ENCODE results near the gene BAHD1.

Gene BAHD1

DNA sequence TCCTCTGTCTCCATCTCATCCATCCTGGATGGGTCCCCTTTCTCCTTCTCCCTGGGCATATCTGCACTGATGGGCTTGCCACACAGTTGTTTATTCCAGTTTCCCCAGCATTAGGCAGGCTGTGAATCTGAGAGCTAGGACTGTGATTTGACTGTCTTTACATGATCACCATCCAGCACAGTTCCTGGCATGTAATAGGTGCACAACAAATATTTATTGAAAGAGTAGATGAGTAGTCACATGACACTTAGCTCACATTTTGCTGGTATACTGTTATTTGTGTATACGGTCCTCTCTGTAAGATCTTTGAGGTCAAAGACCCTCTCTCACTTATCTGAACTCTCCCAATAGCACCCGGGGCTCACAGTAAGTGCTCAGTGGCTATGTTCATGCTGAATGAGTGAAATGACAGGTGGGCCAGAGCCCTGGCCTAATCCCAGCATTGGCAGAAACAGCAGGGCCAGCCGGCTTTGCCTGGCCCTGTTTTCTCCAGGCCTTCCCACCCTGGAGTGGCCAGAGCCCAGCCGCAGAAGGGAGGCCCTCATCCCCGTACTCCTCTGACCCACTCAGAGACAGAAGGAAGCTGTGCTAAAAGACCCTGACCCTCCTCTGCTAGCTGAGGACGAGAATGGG is 16.2 kb upstream of the BAHD1 start:
- DNase-seq, result no peak

DNA sequence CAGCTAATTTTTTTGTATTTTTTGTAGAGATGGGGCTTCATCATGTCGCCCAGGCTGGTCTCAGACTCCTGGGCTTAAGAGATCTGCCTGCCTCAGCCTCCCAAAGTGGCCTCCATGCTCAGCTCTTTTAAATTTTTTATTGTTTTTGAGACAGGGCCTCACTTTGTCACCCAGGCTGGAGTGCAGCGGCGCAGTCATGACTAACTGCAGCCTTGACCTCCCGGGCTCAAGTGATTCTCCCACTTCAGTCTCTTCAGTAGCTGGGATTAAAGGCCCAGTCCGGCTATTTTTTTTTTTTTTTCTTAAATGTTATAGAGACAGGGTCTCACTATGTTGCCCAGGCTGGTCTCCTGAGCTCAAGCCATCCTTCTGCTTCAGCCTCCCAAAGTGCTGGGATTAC is 15.1 kb upstream of the BAHD1 start:
- DNase-seq, result no peak

DNA sequence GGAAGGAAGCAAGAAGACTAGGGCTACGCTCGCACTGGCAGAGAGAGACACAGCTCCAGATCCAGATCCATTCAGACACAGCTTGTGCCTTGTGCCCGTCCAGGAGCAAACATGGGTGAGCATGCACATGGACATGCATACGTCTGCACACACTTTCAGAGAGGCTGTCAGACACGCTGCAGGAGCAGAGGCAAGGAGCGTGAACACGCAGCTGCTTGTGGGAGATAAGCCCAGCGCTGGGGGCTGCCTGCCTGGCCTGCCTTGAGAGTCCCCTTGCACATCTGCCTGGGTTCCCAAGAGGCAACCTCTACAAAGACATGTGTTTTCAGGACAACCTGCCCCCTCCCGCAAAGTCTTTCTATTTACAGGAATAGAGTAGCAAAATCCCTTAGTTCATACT is 13.6 kb upstream of the BAHD1 start:
- no peak for DNase-seq

DNA sequence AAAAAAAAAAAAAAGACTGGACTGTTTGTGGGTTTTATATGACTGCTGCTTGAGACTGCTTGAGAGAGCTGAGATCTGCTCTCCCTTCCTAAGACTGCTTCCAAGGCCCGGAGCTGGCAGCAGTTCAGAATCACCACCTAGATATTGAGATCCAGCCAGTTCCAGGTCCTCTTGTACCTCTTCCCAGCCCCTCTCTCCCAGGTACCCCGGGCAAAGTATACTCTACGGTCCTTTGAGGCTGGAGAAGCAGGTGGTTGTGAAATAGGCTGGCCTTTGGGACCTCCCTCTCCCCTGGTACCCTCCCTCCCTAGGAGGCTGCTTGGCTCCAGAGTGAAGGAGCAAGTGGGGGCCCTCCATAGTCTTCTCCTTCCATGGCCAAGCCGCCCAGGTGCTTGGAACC is 12.6 kb upstream of the BAHD1 start:
- no peak for DNase-seq

DNA sequence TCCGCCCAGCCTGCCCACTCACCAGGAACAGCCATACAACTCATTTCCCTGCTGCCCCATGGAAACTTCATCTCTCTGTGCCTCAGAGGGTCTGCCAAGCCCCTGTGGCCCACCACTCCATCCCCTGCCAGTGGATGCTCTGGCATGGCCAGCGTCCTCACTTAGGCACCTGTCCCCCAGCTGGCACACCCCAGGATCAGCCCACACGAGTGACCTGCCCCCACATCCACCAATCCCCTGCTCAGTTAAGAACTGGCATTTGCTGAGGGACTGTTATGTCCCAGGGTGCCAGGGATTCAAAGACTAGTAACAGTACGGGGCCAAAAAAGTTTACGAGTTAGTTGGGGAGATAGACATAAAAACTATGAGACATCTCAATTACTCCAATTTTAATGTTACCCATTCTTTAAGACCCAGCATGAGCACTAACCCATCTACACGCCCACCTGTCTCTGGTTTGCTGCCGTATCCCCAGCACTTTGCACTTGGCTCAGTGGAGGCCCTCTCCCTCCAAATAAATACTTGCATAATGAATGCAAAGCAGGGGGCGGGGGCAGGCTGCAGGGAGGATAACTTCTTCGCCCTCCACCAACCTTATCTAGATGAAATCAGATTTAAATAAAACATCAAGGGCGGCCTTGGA is 11.6 kb upstream of the BAHD1 start:
- no peak for DNase-seq

DNA sequence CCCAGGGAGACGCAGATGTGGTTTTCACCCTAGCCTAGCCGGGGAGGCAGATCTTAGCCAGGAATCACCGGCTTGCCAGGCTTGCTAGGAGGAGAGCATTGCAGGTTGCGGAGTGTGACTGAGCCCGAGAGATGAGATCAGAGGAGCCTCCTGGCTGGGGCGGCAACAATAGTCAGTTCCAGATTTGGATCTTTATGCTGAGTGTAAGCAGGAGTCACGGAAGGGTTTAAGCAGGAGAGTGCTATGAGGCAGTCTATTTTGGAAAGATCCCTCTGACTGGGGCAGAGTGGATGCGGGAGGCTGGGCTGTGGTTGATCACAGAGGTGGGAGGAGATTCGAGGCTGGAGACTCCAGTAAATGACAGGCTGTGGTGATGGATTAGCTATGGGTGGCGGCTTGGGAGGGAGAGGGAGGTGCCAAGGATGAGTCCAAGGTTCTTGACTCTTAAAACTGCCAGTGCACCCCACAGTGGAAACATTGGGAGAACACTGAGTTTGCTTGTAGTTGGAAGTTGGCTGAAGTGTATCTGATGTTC is 10.4 kb upstream of the BAHD1 start:
- no peak for DNase-seq

DNA sequence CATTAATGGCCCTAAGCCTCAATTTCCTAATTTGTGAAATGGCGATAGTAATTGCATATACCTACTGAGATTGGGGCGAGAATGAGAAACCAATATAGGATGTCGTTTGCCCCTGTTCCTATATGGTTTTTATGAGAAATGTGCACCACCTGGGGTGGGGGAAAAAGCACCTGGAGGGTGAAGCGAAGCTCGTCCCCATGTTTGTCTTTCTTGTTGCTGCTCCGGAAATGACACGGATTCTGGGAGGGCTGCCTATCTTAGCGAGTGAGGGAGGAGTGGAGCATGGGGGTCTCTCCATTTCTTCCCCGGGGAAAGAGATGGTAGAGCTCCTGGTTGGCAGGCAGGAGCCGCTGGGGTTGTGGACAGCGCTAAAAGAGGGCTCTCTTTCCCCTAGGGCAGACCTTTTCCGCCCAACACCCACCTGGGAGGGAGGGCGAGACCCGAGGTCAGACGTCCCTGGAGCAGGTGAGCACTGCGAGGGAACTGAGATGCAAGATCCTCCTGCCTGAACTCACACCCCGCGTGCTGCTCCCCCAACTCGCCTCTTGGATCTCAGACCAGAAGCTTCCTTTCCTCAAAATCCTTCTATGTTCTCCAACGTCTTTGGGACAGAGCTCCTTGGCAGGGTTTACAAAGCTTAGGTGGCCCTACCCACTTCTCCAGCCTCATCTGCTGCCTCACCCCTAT is 5.6 kb upstream of the BAHD1 start:
- DNase-seq, result no peak

DNA sequence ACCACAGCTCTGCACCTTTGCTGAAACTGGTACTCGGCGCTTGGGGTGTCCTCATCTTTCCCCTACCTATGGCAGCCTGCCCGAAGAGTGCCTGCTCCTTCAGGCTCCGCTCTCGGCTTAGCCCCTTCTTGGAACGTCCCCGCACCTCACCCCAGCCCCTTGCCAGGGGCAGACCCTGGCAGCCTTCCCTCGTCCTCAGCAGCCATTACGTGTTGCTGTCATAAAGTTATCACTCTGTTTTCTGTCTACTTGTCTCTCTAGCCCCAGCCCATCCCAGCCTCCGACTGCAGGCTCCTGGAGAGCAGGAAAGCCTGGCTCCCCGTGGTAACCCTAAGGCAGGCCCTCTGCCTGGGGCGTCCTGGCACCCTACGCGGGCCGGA is 5.1 kb upstream of the BAHD1 start:
- no peak for DNase-seq

DNA sequence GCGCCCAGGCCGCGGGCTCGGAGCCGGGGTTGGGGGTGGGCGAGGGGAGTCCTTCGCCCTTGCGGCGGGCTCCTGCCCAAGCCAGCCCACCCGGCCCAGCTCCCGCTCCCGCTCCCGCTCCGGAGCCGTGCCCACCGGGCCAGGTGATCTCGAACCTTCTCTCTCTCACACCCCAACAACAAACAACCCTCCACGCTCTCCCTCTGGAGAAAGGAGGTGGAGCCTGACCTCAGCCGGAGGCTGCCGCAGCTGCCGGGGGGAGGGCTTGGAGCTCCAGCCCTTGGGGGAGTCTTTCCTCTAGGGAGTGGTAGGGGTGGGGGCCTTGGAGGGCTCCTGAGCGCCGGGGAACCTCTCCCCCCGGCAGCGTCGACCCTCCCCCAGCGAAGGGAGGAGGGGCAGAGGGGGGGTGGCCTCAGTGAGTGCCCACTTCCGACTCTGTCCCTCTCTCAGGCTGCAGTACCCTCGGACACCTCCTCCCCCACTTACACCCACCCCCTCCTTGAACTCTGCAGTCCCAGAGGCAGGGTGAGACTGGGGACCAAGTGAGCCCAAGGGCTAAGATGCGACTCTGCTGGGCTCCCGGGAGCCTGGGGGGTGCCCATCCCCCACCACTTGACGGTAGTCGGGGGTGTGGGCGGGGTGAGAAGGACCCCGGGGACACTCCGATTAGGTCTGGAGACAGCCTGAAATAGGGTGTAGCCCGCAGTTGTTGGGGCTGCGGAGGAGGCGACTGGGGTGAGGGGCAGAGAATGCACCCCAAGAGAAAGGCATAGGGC is 4.4 kb upstream of the BAHD1 start:
- no peak for DNase-seq

DNA sequence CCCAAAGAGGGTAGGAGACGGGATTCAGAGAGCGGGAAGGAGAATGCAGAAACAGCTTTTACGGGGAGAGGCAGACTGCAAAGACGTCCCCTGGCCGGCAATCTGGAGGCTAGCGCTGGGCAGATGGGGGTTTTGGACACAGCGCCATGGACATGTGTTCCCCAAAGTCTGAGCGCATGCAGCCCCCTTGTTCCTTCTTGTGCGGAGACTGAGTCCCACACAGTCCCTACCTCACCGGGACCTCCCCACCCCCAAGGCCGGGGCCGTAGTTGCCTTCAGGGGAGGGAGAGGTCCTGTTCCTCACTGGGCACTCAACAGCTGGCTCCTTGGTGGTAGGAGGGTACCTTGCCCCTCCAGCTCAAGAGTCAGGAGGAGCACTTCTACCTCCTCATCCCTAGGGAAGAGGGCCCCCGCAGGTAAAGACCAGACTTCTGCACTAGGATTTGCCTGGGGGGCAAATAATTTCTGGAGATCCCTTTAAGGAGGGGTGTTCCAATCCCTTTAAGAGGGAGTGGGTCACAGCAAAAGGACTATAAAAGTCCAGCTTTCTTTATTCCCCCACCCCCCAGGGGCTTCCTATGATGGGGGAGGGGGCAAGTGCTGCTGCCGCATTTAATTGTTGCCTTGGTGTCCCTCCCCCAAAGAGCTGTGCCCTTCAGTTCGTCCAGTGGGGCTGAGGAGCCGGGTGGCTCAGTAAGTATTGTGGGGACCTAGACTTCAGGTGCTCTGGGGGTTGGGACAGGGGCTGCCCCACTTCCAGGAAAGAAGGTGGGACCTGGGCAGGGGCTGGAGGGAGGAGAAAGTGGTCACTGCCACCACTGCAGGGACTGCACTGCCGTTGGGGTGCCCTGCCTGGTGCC is 3.6 kb upstream of the BAHD1 start:
- no peak for DNase-seq

DNA sequence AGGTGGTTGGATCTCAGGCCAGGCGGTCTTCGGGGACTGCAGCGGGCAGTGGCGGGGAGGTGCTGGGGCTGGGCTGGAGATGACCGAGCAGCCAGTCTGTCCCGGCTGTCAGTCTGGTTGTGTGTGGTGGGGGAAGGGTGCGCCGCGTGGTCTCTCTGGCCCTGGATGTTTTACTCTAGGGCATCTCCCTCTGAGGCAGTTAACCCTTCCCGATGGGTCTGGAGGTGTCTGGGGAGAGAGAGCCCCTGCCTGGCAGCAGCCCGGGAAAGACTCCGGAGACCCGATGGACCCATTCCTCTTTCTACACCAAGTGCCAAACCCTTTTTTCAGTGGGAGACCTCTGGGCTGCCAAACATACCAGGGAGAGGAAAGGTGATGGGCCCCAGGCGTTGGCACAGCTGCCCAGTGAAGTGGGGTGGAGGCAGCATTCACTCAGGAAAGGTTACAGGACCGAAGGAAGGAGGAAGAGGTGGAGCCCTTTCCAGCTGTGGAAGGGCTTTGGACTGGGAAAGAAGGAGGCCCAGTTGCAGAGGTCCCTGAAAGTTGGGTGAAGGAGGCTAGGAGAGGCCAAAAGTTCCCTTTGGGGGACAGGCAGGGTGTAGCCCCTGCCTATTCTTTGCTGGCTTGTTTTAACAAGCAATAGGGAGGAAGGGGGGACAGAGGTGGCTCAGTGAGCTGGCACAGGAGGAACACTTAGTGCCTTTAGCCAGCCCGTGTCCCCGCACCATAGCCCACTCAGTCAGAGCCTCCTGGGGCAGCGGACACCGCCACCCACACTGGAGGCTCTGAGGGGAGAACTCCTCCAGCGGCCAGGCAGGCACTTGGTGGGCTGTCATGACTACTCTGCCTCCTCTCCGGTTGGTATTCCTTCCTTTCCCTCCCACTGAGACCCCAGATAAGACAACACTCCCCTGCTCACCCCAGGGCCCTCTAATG is 2.7 kb upstream of the BAHD1 start:
- no peak for DNase-seq

DNA sequence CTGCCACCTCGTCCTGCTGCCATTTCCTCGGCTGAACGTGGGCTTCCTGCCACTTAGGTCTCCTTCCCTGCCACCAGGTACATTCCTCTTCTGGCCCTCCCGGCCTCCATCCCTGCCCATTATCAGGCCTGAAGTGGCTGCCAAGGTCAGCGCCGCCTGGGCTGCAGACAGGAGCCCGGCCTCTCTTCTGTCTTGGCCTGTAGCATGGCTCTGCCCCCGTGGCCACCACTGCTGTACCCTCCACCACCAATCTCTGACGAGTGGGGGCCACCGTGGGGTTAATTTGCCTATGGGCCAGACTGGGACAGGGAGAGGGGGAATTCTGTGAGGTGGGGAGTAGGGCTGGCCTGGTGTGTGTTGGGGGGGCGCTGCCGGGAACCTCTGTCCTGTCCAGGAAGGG is 2.0 kb upstream of the BAHD1 start:
- no peak for DNase-seq

DNA sequence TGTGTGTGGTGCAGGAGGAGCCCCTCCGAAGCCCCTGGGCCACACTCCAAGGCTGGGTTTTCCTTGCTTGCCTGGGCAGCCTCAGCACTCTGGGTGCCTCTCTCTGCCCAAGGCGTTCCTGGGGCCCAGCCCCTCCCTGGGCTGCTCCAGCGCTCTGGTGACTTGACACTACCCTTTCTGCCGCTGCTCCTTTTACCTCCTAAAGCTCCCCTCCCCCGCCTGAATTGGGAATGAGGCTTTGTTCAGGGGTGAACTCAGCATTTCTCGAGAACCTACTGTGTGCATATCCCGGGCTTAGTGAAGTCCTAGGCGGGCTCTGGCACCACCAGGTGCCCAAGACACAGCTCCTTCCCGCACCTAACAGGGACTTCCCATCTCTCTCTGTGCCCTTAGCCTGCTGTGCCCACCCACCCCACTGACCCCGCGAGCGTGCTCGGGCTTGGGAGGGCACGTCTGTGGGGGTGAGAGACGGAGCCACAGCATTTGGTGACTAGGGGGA is 1.2 kb upstream of the BAHD1 start:
- DNase-seq, result no peak

DNA sequence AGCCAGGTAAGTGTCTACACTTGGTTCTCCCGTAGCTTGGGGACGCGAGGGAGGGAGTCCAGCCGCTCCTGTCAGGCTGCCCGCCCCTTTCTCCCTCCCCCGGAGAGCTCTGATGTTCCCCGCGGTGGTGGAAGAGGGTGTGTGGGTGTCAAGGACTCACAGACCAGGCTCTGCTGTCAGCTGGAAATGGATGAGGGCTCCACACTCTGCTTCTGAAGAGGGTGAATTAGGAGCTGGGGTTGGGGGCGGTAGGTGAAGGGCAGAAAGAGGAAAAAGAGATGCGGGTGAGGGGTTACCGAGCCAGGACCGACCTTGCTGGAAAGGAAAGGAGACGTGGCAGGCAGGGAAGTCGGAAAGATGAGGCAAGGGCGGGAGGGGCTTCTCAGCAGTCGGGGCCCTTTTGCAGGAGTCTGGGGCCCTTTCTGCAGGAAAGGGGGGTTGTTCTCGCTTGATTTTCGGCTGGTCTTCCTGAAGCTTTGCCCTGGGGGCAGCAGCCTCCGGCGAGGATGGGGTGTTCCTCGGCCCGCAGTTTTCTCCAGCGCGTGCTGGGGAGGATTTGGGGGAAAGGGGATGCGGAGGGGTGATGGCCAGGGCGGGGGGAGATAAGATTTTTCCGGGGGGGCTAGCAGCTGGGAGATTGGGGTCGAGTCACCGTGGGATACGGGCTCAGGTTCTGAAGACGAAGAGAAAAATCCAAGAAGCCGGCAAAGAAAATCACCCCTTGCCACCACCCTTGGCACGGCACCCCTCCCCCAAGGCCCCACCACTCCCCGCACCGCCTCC is 602 bp upstream of the BAHD1 start:
- DNase-seq, result no peak

DNA sequence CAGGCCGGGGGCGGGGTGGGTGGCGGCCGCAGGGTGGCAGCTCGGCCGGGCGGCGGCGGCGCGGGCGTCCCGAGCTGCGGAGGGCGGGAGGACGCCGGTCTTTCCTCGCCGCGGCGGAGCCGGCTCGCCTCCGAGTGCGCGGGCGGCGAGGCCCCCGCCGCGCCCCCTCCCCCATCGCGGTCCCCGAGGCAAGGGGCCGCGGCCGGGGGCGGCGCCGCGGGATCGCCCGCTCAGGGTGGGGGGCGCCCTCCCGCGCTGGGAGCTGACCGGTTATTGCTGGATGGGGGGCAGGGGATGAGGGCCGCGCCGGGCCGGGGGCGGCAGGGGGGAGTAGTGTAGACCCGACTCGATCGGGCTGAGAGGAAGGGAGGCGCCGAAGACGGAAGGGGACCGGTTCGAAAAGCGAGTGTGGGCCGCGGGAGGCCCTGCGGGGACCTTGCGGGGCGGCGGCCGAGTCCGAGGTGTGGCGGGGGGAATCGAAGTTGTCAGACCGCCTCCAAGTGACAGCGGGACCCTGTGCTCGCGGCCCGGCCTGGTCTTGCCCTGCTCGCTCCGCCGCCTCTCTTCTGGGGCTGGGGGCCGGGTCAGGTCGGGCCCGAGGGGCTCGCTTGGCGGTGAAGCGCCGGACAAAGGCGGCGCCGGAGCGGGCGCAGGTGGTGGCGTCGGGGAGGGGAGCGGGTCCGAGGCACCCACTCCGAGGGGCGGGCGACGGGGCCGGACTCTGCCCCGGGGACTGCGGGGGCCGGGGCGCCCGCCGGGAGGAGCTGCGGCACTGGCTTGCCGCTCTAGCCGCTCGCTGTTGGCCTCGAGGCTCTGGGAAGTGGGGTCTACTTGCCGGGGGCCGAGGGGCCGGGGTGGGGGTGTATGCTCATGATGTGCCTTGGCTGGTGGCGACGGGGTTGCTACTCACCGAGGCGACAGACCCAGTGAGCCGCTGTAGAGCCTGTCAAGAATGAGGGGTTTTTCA is 1.1 kb downstream of the BAHD1 start:
- no peak for DNase-seq

DNA sequence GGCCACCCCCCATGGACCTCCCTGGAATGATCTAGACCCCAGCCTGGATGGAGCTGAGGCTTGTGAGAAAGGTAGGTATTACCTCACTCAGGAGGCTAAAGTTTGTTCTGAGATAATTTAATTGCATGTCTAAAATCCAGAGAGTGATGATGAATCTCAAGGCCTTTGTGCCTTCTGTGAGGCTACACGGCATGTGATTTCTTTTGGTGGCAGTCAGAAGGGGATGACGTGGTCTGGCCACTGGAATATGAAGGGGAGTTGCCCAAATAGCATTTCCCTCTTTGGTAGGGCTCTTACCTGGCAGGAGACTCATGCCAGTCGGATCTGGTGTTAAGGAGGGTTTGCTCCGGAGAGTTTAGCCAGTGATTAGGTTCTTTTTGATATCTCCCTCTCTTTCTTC is 2.5 kb downstream of the BAHD1 start:
- DNase-seq, result no peak

DNA sequence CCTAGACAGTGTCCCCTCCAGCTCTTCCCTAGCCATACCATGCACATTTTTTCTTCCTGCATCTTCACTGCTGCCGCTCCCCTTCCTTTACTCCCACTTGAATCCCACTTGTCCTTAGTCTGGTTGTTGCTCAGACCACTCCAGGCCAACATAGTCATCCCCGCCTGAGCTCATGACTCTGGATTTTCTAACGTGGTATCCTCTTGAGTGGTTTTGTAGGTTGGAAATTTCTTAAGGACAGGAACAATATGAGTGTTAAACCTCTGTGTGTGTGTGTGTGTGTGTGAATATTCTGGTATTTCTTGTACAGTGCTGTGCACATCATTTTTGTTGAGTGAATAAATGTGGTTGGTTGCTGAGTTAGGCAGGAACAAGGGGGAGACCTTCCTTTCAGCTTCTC is 3.1 kb downstream of the BAHD1 start:
- DNase-seq, result no peak

DNA sequence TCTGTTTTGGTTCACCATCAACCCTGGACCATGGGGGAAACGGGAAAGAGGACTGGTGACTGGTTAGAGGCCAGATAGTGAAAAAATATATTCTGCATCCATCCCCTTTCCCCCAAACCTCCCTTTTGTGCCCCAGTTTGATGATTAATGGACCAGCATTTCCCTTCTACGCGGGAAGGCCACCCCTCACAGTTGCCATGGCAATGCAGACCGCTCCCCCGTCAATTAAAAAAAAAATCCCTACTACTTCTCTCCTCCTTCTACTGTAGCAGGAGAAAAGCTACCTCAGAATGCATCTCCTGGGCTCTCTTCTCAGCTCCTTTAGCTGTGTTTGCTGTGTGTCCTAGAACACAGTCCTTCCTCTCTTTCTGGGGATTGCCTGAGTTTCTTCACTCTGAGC is 4.0 kb downstream of the BAHD1 start:
- DNase-seq, result no peak

DNA sequence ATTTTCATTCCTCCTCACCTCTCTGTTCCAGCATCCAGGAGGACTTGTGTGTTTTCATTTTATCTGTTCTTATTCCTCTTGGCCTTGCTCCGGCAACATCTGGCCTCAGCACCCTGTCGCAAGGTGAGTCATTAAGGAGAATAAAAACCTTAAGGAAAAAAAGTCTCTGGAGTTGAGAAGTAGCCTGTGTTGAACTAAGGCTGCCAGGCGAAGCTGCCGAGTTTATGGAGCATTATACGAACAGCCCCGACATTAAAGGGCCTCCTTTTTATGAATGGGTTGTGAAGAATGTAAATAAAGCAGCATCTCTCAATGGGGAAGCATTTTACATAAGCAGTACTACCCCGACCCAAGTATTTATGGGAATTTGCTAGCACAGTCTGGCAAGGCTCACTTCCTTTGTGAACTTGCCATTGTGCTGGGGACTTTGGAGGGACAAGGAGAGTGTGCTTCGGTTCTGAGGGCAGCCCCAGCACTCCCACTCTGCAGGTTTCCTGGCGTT is 4.7 kb downstream of the BAHD1 start:
- no peak for DNase-seq
